ENCODE results near the gene ANKRD17. TPM values are rescaled to one million over a fixed set of nuclear protein-coding genes. Genes with fewer than 3 reads are reported as not detected.

ANKRD17 gene
- total and polyA plus RNA-seq, 9 of the 15 experiments (the other 6 are each of a cell fraction or from before 2014, with no cell fraction given): 25.5 to 86.9 (median 52.2) TPM

DNA sequence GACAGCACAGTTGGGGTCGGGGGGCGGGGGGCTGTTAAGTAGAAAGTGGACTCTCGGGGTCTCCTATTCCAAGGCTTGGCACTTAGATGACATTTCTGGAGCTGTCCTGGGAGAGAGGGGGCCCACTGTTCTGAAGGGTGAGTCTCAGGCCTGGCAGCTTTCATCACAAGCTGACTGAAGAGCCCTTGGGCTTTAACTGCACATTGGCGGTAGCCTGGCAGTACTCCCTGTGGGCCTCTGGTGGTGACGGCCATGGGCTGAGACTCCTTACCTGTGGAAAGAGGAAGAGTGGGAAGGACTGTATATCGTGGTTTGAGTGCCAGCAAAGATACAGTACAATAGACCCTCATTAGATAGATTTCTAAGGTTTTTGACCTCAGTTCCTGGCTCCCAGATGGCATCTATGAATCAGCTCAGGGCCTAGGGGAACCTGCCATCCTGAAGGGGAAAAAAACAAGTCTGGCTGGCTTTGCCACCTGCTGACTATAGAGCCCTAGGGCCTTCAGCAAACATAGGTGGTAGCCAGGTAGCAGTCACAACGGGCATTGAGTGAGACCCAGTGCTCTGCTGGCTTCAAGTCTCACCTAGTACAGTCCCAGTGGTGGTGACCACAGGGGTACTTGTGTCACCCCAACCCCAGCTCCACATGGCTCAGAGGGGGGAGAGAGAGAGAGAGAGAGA is 87.9 kb downstream of the ANKRD17 start (continued):
- TF ChIP-seq, protein P1, sequence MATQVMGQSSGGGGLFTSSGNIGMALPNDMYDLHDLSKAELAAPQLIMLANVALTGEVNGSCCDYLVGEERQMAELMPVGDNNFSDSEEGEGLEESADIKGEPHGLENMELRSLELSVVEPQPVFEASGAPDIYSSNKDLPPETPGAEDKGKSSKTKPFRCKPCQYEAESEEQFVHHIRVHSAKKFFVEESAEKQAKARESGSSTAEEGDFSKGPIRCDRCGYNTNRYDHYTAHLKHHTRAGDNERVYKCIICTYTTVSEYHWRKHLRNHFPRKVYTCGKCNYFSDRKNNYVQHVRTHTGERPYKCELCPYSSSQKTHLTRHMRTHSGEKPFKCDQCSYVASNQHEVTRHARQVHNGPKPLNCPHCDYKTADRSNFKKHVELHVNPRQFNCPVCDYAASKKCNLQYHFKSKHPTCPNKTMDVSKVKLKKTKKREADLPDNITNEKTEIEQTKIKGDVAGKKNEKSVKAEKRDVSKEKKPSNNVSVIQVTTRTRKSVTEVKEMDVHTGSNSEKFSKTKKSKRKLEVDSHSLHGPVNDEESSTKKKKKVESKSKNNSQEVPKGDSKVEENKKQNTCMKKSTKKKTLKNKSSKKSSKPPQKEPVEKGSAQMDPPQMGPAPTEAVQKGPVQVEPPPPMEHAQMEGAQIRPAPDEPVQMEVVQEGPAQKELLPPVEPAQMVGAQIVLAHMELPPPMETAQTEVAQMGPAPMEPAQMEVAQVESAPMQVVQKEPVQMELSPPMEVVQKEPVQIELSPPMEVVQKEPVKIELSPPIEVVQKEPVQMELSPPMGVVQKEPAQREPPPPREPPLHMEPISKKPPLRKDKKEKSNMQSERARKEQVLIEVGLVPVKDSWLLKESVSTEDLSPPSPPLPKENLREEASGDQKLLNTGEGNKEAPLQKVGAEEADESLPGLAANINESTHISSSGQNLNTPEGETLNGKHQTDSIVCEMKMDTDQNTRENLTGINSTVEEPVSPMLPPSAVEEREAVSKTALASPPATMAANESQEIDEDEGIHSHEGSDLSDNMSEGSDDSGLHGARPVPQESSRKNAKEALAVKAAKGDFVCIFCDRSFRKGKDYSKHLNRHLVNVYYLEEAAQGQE (IDR thresholded peaks at IDR 0.05; ENCODE audit: borderline replicate concordance): no peak
- TF ChIP-seq, protein P1 (CRISPR knock-in tag; IDR thresholded peaks at IDR 0.05; ENCODE audit: low read depth): no peak
- TF ChIP-seq JUND (IDR thresholded peaks at IDR 0.05; ENCODE audit: borderline replicate concordance, low read depth, low read length): no peak
- TF ChIP-seq JUND (tag; IDR thresholded peaks at IDR 0.05; ENCODE audit: borderline replicate concordance, low read depth, low read length): no peak
- no peak for TF ChIP-seq HIVEP1 (CRISPR knock-in tag; IDR thresholded peaks at IDR 0.05)
- TF ChIP-seq, protein P2, sequence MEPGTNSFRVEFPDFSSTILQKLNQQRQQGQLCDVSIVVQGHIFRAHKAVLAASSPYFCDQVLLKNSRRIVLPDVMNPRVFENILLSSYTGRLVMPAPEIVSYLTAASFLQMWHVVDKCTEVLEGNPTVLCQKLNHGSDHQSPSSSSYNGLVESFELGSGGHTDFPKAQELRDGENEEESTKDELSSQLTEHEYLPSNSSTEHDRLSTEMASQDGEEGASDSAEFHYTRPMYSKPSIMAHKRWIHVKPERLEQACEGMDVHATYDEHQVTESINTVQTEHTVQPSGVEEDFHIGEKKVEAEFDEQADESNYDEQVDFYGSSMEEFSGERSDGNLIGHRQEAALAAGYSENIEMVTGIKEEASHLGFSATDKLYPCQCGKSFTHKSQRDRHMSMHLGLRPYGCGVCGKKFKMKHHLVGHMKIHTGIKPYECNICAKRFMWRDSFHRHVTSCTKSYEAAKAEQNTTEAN (CRISPR knock-in tag; IDR thresholded peaks at IDR 0.05): no peak
- TF ChIP-seq ZNF121 (CRISPR knock-in tag; conservative IDR thresholded peaks at IDR 0.05): no peak
